SHP77 (cell line): ENCODE data around the gene TSPAN18.

ENCODE experiments used
- DNase-seq, 2 experiments: peaks; one replicate each; lab custom pipeline; 2025; lab: John Stamatoyannopoulos, UW

The TSPAN18 gene

GRCh38 chr11:44823868-44824267 is 97.1 kb downstream of the TSPAN18 start:
- DNase-seq: no peak

- no peak for DNase-seq
Measured at GRCh38 chr11:44824300-44824704, 97.5 kb downstream of the TSPAN18 start.

GRCh38 chr11:44825058-44825785 is 98.5 kb downstream of the TSPAN18 start:
- DNase-seq: no peak

- DNase-seq: no peak
Measured at GRCh38 chr11:44826922-44827643, 100.3 kb downstream of the TSPAN18 start.

GRCh38 chr11:44828296-44828695 is 101.5 kb downstream of the TSPAN18 start:
- DNase-seq: no peak

- DNase-seq: no peak
Measured at GRCh38 chr11:44829838-44830237, 103.1 kb downstream of the TSPAN18 start.

- DNase-seq: no peak
Measured at GRCh38 chr11:44831605-44832394, 105.0 kb downstream of the TSPAN18 start.

- no peak for DNase-seq
Measured at GRCh38 chr11:44832452-44832851, 105.7 kb downstream of the TSPAN18 start.

GRCh38 chr11:44833221-44833876 is 106.6 kb downstream of the TSPAN18 start:
- DNase-seq: no peak

GRCh38 chr11:44833877-44834452 is 107.2 kb downstream of the TSPAN18 start:
- no peak for DNase-seq

GRCh38 chr11:44834846-44835245 is 108.1 kb downstream of the TSPAN18 start:
- no peak for DNase-seq

- DNase-seq: no peak
Measured at GRCh38 chr11:44835296-44835695, 108.5 kb downstream of the TSPAN18 start.

GRCh38 chr11:44835938-44836337 is 109.2 kb downstream of the TSPAN18 start:
- no peak for DNase-seq

- no peak for DNase-seq
Measured at GRCh38 chr11:44837661-44838060, 110.9 kb downstream of the TSPAN18 start.

GRCh38 chr11:44839458-44840084 is 112.8 kb downstream of the TSPAN18 start:
- no peak for DNase-seq

- DNase-seq: no peak
Measured at GRCh38 chr11:44840085-44840478, 113.3 kb downstream of the TSPAN18 start.

- no peak for DNase-seq
Measured at GRCh38 chr11:44840521-44841251, 113.9 kb downstream of the TSPAN18 start.

GRCh38 chr11:44842220-44842619 is 115.5 kb downstream of the TSPAN18 start:
- no peak for DNase-seq

- no peak for DNase-seq
Measured at GRCh38 chr11:44846852-44847251, 120.1 kb downstream of the TSPAN18 start.

- DNase-seq: no peak
Measured at GRCh38 chr11:44847316-44847715, 120.6 kb downstream of the TSPAN18 start.
